GM21526 (cell line): ENCODE data around the gene RABGGTA.

Experiments used
- ATAC-seq: cut with Tn5 transposase; IDR thresholded peaks from one replicate; pipeline ENCODE4 v1.9.1; 2021; ENCODE audit warnings: moderate library complexity; ENCODE audit not compliant: unreplicated experiment, low FRiP score

The RABGGTA gene

DNA sequence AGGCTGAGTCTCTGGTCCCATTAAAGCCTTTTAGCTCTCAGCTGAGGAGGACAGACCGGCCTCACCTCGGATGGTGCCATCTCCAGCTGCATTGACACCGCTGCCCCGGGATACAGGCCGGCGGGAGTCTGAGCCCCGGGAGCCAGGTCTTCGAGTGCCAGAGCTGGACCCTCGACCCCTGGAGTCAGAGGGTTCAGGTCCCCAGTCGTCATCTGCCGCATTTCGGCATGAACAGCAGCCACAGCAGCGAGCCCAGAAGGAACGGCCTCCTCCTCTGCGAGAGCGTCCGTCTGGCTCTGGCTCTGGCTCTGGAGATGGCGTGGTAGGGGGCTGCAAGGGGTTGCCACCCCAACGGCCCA lies 9.4 kb downstream of the RABGGTA start:
- no peak for ATAC-seq

GRCh38 chr14:24261256-24261968 lies 10.0 kb downstream of the RABGGTA start:
- ATAC-seq, result no peak

DNA sequence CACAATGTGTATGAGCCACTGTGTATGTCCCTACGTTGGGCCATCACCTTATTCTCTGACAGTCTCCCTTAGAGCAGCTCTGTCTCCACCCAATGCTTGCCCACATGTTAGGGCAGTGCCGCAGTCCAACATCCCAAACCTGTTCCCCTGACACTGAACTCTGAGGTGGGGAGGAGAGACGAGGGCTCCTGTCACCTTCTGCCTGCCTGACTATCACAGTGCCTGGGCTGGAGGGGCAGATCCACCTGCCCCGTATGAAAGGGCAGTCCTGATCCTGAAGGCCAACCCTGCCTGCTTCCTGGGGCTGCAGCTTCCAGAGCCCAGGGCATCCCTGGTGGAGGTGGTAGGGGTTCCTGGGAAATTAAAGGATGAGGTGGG lies 10.6 kb downstream of the RABGGTA start:
- no peak for ATAC-seq

GRCh38 chr14:24260026-24260779 lies 11.2 kb downstream of the RABGGTA start:
- no peak for ATAC-seq

DNA sequence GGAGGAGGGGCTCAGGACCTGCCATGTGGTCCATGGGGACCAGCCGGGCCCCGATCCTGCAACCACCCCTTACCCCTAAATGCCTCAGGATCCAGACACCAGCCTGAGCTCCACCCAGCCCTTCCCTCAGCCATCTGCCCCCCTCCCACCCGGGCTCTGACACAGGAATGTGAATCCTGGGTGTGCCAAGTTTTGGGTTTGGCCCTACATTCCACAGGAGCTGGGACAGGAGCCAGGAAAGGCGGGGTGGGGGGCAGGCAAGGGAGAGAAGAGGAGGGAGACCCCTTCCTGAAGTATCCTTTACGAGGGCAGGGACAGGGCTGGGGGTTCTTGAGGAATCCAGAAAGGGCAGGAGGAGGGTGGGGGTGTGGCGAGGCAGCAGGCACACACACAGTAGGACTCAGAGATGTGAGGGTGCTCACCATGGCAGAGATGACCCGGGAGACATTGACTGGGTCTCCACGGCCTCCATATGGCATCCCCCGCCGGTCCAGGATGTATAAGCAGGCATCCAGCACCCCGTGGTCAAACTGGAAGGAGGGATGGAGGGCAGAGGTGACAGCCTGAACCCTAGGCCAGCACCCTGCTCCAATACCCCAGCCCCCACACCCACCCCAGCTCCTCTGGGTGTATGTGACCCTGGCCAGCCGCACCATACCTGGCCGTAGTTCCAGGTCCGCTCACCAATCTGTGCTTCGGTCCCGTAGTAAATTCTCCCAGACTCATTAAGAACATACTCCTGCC lies 11.9 kb downstream of the RABGGTA start:
- ATAC-seq, result no peak

- no peak for ATAC-seq
Observed at GRCh38 chr14:24258548-24259265, 12.7 kb downstream of the RABGGTA start.

DNA sequence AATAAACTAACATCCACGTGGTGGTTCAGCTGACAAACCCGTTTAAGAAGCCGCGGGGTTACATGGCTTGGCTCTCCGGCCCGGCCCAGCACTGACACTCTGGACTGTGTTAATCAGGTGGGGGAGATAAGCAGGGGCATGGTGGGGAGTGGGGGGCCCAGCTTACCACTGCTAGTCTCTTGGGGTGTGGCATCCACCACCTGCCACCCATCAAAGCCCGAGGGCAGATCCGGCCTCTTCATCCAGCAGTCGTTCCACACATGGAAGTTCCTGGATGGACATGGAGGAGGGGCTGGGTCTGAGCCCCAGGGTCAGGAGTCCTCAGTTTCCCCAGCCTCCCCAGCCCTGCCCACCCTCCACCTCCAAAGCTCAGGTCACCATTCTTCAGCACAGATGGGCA lies 13.3 kb downstream of the RABGGTA start:
- no peak for ATAC-seq

DNA sequence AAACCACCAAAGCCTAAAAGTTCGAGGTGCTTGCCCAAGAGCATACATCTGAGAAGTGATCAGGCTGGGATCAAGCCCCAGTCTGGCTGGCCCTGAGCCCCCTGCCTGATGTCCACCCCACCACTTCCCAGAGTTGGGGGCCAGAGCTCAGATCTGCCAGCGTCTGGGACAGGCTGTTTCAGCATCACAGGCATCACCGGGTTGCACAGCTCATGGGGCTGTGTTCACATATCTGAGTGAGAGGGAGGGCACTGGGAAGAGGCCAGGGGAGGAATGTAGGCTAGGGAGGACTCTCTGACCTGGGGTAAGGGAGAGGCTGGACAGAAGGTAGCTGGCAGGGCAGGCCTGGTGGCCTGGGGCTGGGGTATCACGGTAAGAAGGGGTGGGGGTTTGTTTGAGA lies 14.4 kb downstream of the RABGGTA start:
- no peak for ATAC-seq

DNA sequence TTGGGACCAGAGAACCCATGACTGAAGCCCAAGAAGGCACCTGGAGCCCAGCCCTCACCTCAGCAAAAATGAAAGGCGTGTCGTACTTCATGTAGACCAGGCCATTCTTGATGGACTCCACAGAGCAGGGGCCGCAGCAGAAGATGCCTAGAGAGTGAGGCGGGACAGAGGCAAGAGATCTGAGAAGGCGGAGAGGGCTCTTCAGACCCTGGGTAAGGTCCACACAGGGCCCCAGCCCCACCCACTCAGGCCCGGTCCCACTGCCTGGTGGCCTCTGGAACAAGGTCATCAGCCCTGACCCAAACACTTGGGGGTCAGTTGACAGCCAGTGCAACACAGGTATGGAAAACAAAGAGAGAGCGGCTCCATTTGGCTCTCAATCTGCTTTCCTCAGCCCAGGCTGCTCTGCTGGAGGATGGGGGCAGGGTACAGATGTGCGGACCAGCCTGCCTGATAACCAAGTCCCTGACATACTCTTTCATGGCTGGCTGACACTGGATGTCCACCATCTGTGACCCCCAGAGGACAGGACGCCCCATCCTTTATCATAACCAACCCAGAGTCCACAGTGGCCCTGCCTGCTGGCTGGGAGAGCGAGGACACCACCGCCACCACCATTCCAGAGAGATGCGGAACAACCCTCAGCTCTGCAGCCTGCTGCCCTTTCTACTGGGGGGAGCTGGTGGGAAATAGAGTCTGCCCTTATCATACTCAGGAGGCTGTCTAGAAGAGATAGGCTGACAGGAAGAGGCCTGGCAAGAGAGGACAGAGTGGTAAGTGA lies 15.3 kb downstream of the RABGGTA start:
- no peak for ATAC-seq

- no peak for ATAC-seq
Observed at GRCh38 chr14:24255438-24255837, 16.0 kb downstream of the RABGGTA start.

DNA sequence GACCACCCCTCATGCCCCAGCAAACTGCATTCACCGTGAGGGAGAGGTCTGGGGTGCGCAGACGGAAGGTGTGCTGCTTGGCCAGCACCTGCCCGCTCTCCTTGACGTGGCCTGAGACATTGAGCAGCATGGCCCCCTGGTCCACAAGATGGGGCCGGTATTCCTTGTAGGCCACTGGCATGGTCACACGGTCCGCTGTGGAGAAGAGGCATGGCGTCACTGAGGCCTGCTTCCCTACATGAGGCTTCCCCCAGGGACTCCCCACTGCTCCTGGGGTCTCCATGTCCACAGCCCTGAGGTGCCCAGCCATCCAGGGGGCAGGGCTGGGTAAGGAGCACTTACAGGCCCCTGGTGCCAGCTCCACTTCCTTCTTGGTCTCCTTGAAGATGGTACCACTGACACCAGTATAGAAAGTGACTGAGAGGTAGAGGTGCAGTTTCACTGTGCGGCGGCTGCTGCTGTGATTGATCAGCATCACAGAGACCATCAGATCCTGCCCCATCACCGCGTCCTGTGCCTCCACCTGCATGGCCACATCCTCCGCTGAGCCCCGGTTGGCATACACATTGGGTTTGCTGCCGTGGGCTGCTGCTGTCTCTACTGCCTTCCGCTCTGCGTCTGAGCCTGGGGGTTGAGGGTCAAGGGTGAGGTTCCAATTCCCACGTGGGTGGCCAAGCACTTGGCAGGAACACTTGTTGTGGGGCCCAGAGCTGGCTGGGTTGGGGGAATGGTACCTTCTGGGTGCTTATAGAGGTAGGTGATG lies 16.6 kb downstream of the RABGGTA start:
- no peak for ATAC-seq

GRCh38 chr14:24253936-24254335 lies 17.5 kb downstream of the RABGGTA start:
- no peak for ATAC-seq

DNA sequence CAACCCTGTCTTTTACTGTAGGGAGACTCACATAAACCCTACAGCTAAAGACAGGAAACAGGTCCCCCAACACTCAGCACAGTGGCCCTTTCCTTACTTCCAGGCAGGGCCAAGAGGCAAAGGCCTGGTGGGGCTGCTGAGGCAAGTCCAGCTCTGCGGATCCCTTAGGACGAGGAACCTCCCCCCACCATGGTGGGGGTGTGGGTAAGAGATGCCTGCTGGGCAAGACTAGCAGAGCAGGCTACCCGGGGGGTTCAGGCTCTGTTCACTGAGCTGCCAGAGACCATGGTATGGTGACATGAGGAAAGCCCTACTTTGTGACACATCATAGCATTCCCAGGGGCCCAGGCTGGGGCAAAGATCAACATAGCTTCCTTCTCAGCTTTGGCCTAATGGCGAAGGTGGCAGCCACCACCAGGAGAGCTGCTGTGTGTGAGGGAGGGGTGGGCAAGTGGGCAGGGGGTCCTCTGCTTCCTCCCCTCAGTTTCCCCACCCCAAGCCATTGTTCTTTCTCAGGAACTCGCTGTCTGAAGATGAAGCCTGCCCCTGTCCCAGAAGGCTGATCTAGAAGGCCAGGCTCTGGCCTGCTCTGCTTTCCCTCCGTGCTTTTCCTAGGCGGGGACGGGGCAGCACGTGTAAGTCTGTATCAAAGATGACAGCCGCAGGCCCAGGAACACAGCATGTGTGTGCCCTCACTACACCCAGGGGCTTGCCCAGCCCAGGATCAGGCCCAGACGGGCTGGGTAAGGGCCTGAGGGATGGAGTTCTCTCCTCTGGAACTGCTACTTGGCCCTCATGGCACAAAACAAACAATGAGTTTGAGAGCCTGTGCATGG lies 18.9 kb downstream of the RABGGTA start:
- no peak for ATAC-seq

DNA sequence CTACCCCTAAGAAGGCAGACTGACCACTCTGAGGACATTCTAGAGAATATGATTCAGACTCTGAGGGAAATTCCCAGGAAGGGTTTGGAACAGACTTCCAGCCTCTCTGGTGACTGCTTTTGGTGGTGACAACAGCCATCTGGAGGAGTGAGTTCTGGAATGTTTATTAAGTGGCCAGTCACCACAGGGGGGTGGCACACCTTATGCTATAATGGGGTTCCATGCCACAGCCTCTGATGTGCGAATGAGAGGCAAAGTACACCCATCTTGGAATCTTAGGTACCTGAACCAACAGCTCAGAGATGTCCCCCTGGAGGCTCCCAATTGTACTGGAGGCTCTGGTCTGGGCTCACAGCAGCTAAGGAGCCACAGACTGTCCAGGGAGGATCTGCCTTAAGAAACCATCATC lies 19.5 kb downstream of the RABGGTA start:
- ATAC-seq, result no peak

DNA sequence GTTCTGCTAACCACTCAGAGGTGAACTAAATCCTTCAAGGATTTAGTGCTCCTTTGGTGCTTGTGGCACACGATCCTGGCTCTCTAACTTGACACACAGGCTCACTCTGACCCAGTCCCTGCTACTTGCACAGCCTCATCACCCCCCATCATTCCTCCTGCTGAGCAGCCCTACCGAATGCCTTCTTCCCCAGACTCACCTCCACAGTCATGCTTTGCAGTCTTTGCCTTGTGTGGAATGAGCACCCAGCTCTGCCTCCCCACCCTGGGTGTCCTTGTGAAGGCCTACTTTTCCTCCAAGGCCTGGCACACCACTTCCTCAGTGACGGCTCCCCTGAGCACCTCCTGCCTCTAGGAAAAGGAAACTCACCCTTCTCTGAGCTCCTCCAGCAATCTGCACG lies 21.0 kb downstream of the RABGGTA start:
- ATAC-seq, result no peak

DNA sequence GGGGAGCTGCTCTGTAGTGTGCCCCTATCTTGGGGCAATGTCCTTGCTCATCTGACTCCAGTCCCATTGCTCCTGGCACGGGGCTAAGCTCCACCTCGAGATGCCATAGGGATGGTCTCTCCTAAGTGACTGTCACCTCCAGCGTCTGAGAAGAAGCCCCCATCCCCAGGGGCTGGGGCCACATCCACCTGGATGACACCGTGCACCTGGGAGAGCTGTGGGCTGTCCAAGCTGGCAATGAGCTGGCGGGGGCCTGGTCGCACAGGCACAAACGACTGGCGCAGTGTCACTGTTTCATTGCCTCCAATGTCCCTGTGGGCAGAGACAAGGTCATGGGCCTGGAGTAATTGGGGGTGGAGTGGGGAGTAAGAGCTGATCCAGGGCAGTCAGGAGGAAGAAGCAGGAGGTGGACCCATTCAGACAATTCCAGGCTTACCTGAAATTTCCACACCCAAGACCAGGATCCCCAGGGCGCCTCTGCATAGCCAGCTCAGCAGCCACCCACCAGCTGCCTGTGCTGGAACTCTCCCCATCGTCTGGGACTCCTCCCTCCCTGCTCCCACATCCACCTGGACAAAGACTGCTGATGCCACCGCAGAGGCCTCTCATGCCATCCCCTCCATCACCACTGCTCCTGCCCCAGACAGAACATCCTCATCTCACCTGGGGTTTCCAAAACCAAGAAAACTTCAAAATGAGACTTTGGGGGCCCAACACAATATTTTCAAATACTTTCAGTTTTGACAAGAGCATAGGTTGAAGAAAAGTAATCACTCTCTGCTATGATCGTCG lies 22.0 kb downstream of the RABGGTA start:
- ATAC-seq, result no peak

DNA sequence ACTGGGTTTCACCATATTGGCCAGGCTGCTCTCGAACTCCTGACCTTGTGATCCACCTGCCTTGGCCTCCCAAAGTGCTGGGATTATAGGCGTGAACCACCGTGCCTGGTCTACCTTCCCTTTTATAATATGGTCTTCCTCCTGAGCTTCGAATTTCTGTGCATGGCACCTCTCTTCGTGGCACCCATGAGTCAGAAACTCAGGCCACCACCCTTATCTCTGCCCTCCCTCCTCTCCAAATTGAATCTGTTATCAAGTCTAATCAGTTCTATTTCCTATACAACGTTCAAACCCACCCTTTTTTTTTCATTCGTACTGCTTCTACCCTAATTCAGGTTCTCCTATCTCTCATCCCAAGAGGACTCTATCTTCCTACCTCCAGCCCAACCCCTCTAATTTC lies 24.0 kb downstream of the RABGGTA start:
- ATAC-seq, result no peak

DNA sequence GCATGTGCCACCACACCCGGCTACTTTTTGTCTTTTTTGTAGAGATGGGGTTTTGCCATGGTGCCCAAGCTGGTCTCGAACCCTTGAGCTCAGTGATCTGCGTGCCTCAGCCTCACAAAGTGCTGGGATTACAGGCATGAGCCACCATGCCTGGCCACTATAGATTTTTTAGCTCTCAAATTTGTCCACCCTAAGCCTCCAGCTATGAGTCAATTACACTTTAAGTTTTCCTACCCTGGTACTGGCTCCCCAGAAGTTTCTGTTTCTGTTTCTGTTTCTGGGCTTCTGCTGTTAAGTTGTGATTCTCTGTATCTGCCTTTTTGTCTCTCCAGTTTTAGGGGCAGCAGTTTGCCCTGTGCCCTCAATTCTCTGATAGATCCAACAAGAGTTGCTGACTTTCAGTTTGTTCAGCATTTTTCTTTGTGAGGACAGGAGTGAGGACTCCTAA lies 24.6 kb downstream of the RABGGTA start:
- ATAC-seq, result no peak
